Posterior vena cava (tissue), 2 donors: ENCODE data around the gene MALT1. TPM values are rescaled to one million over a fixed set of nuclear protein-coding genes. Genes with fewer than 3 reads are reported as not detected.
A peak's percentile ranks its signal among the peaks of the same experiment; 100 is the strongest.
"Not testable (repeated sequence)": the region's sequence is repeated elsewhere in the genome, so short reads cannot be mapped to it uniquely, and the experiment has no call there.

Source experiments
- DNase-seq: peaks from one replicate; pipeline ENCODE4 v3.0.0-alpha.2; 2020; ENCODE audit warnings: low spot score
- intact Hi-C, 2 donors: fragments of 100-400 bp; cut with DNase I; formaldehyde crosslinking; loops; one replicate each; pipeline versions ENCODE4 v1.14.1 to v1.14.2; 2022 to 2023
- long read RNA-seq, 2 donors: library from polyadenylated mRNA; unstranded; transcript quantifications; one replicate each; pipeline ENCODE4 v2.0.0, GENCODE V29; 2020 to 2021
- total RNA-seq, 2 donors: library from RNA; stranded (reverse); fragmentation: NEBNext Ultra II Directional; extraction: Animal tissue kit (Norgen Biotek cat#: 25700); gene quantifications; one replicate each; pipeline ENCODE4 v1.2.1, GENCODE V29; 2021
- donor health status: DM: yes; HTN: yes; CAD: no.
- donor health status: DM: yes; HTN: yes; CAD: no.

MALT1 gene, protein sequence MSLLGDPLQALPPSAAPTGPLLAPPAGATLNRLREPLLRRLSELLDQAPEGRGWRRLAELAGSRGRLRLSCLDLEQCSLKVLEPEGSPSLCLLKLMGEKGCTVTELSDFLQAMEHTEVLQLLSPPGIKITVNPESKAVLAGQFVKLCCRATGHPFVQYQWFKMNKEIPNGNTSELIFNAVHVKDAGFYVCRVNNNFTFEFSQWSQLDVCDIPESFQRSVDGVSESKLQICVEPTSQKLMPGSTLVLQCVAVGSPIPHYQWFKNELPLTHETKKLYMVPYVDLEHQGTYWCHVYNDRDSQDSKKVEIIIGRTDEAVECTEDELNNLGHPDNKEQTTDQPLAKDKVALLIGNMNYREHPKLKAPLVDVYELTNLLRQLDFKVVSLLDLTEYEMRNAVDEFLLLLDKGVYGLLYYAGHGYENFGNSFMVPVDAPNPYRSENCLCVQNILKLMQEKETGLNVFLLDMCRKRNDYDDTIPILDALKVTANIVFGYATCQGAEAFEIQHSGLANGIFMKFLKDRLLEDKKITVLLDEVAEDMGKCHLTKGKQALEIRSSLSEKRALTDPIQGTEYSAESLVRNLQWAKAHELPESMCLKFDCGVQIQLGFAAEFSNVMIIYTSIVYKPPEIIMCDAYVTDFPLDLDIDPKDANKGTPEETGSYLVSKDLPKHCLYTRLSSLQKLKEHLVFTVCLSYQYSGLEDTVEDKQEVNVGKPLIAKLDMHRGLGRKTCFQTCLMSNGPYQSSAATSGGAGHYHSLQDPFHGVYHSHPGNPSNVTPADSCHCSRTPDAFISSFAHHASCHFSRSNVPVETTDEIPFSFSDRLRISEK
- total RNA-seq: 10 to 100 TPM; 12.8 to 19.1 TPM
- long read RNA-seq, donor 1, full-length matches to known transcripts: 2 of 2 reads
- long read RNA-seq, donor 1, partial matches to known transcripts: 0 of 2 reads
- long read RNA-seq, donor 1, other reads (novel, unspliced or antisense): 0 of 2 reads
- long read RNA-seq, donor 2: 0 reads

DNA sequence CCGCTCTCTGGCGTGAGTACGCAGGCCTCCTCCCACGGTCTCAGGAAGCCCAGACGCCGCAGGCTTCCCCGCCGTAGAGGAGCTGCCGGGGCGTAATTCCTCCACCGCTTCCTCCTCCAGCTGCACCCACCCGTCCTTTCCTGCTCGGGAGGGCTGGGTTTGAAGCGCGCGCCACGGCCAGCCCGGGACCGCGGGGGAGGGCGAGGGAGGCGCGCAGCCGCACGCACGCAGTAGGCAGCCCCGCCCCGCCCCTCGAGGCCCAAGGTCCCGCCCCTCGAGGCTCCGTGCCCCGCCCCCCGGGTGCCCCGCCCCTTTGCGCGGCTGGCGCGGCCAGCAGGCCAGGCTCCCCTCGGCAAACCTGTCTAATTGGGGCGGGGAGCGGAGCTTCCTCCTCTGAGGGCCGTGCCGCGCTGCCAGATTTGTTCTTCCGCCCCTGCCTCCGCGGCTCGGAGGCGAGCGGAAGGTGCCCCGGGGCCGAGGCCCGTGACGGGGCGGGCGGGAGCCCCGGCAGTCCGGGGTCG lies at the start of gene MALT1:
Gene MALT1, plus strand, starts transcription at position 355 of the 521 bp plus-strand sequence. CDS start 179 bp downstream, outside the sequence.
- intact Hi-C loops: no loop called here

GRCh38 chr18:58624011-58624410 lies 47.3 kb upstream of the MALT1 start:
- DNase-seq: no peak
- intact Hi-C loops: no loop called here

More for the DNA sequence above, at the start of gene MALT1:
- DNase-seq: peak; percentile 97

DNA sequence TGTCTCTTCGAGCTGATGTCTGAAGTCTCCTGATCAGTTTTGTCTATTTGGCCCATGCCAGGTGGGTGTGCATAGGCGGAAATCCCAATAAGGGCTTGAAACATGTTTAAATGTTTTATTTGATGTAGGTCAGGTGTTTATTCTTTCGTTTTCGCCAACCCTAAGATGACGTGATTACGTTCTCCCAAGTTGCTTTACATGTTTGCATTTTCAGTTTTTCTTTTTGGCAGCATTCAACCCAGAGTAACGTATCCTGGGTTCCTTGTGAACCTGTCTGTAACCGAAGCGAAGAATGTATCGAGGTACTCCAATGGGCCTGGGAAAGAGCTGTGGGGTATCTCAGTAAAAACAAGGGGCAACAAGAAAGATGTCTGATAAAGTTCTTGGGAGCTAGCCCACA lies 45.4 kb upstream of the MALT1 start:
- intact Hi-C loops: no loop called here
- no peak for DNase-seq

- intact Hi-C loops: no loop called here
Observed at GRCh38 chr18:58630071-58630470, 41.2 kb upstream of the MALT1 start.

GRCh38 chr18:58631301-58631700 lies 40.0 kb upstream of the MALT1 start:
- intact Hi-C loops: no loop called here
- DNase-seq: no peak

More at GRCh38 chr18:58630071-58630470, 41.2 kb upstream of the MALT1 start:
- no peak for DNase-seq

GRCh38 chr18:58632552-58632951 lies 38.7 kb upstream of the MALT1 start:
- intact Hi-C loops: no loop called here
- DNase-seq: no peak

GRCh38 chr18:58633874-58634273 lies 37.4 kb upstream of the MALT1 start:
- intact Hi-C loops: no loop called here
- no peak for DNase-seq

DNA sequence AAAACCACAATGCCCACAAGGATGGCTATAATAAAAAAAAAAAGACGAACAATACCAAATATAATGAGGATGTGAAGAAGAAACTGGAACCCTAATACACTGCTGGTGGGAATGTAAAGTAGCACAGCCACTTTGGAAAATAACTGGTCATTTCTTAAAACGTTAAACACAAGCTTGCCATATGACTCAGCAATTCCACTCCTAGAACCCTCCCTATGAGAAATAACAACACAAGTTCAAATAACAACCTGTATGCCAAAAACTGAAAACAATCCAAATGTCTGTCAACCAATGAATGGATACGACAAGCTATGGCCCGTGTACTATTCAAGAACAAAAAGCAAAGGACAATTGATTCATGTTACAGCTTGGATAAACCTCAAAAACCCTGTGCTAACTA lies 35.4 kb upstream of the MALT1 start:
- no peak for DNase-seq
- intact Hi-C loops: no loop called here

- intact Hi-C loops: no loop called here
- DNase-seq: no peak
Observed at GRCh38 chr18:58637197-58637596, 34.1 kb upstream of the MALT1 start.

- intact Hi-C loops: loop anchor here in 1 of 2 donors (1.0 kb wide), 1 partner anchor 26 kb away; no protein-coding TSS in a partner anchor
Observed at GRCh38 chr18:58637946-58638345, 33.3 kb upstream of the MALT1 start.

GRCh38 chr18:58638441-58638840 lies 32.8 kb upstream of the MALT1 start:
- intact Hi-C loops: loop anchor here in 1 of 2 donors (1.0 kb wide), 1 partner anchor 26 kb away; no protein-coding TSS in a partner anchor
- DNase-seq: no peak

More at GRCh38 chr18:58637946-58638345, 33.3 kb upstream of the MALT1 start:
- DNase-seq: no peak

- DNase-seq: no peak
- intact Hi-C loops: no loop called here
Observed at GRCh38 chr18:58639237-58639636, 32.0 kb upstream of the MALT1 start.

GRCh38 chr18:58639751-58640427 lies 31.4 kb upstream of the MALT1 start:
- intact Hi-C loops: no loop called here
- no peak for DNase-seq

DNA sequence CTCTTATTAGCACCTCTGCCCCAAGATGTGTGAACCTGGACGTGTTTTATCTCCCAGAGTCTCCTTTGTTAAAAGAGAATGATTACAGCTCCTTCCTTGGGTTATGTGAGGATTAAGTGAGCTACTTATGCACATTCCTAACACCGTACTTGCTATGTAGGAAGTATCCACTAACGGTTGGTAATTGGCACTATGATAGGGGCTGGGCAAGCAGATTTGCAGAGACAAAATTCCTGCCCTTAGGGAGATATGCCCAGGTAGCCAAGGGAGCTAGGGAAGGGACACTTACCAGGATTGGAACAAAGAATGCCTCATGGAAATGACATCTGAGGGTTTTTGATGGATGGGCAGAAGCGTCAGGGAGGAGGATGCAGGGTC lies 30.8 kb upstream of the MALT1 start:
- intact Hi-C loops: no loop called here
- no peak for DNase-seq

GRCh38 chr18:58640891-58641610 lies 30.2 kb upstream of the MALT1 start:
- intact Hi-C loops: no loop called here
- DNase-seq: no peak

DNA sequence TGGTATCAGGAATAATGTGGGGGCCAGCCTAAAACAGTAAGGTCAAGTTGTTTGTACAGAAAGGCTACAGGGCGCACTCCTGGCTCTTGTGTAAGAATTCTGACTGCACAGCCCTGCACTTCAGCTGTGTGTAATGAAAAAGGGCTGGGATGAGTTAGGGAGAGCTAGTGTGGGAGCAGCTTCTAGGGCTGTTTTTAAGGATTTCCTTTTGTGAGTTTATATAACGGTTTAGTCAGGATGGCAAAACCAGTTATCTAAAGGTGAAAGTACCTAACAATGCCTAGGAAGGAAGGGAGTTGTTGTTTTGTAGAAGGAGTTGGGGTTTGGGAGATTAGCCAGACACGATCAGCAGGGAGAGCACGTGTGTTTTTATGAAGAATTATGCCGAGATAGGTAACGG lies 27.7 kb upstream of the MALT1 start:
- DNase-seq: not testable (repeated sequence)

GRCh38 chr18:58645398-58645797 lies 25.9 kb upstream of the MALT1 start:
- intact Hi-C loops: no loop called here
- no peak for DNase-seq

More for the DNA sequence above, 27.7 kb upstream of the MALT1 start:
- intact Hi-C loops: not testable (repeated sequence)

- intact Hi-C loops: no loop called here
- DNase-seq: no peak
Observed at GRCh38 chr18:58646334-58646862, 24.9 kb upstream of the MALT1 start.
